Stimulated activated memory B cell treated with anti-CD40 and anti-IgM and Interleukin-4, amounts not matched to agents 10 μg/mL and 1 μg/mL and 100 μg/mL, for 72 hours (primary cell): ENCODE results near the gene TMEM167B.
A peak's percentile ranks its signal among the peaks of the same experiment; 100 is the strongest.

ENCODE experiments used
- ATAC-seq: fragments of 150-1000 bp; cut with Tn5 transposase; 2 replicates; pipeline ENCODE4 v1.10.0; 2021
- H3K27ac Mint-ChIP-seq: one replicate; pipeline ENCODE4 v1.8.0; 2022; ENCODE audit warnings: mild to moderate bottlenecking, mixed read lengths
- H3K27me3 Mint-ChIP-seq: one replicate; pipeline ENCODE4 v1.8.0; 2022; ENCODE audit warnings: mixed read lengths
- H3K36me3 Mint-ChIP-seq: one replicate; pipeline ENCODE4 v1.8.0; 2022; ENCODE audit warnings: mixed read lengths
- H3K4me1 Mint-ChIP-seq: one replicate; pipeline ENCODE4 v1.8.0; 2022; ENCODE audit warnings: mixed read lengths
- H3K4me3 Mint-ChIP-seq: one replicate; pipeline ENCODE4 v1.8.0; 2022; ENCODE audit warnings: mild to moderate bottlenecking, moderate library complexity, mixed read lengths
- H3K9me3 Mint-ChIP-seq: one replicate; pipeline ENCODE4 v1.8.0; 2022; ENCODE audit warnings: mixed read lengths

Gene TMEM167B

GRCh38 chr1:109095631-109096030 lies 5.1 kb downstream of the TMEM167B start:
- H3K36me3 Mint-ChIP-seq: no peaks in the 10 kb centered on the region
- H3K27me3 Mint-ChIP-seq: no peaks in the 10 kb centered on the region
- no peak overlapping the region for H3K27ac Mint-ChIP-seq

GRCh38 chr1:109096120-109096519 lies 5.6 kb downstream of the TMEM167B start:
- H3K27ac Mint-ChIP-seq: no peak overlapping the region
- no peaks in the 10 kb centered on the region for H3K36me3 Mint-ChIP-seq

More at GRCh38 chr1:109095631-109096030, 5.1 kb downstream of the TMEM167B start:
- ATAC-seq: no peak
- H3K4me3 Mint-ChIP-seq: no peak overlapping the region
- H3K9me3 Mint-ChIP-seq: no peaks in the 10 kb centered on the region
- H3K4me1 Mint-ChIP-seq: peaks cover 25% of the 10 kb centered on the region

GRCh38 chr1:109099938-109100773 lies 9.6 kb downstream of the TMEM167B start:
- Mint-ChIP-seq H3K4me1 (peaks cover 17% of the 10 kb centered on the region), H3K9me3 (no peaks in the 10 kb centered on the region), H3K4me3 (peak overlapping the region; percentile 91), H3K27me3 (no peaks in the 10 kb centered on the region), H3K27ac (peak overlapping the region; percentile 94), H3K36me3 (peaks cover 10% of the 10 kb centered on the region)
- peak; percentile 94 for ATAC-seq

More at GRCh38 chr1:109096120-109096519, 5.6 kb downstream of the TMEM167B start:
- H3K4me3 Mint-ChIP-seq: no peak overlapping the region
- no peak for ATAC-seq
- H3K4me1 Mint-ChIP-seq: peaks cover 30% of the 10 kb centered on the region
- no peaks in the 10 kb centered on the region for H3K9me3 Mint-ChIP-seq
- H3K27me3 Mint-ChIP-seq: no peaks in the 10 kb centered on the region

- H3K4me3 Mint-ChIP-seq: no peak overlapping the region
- no peaks in the 10 kb centered on the region for H3K27me3 Mint-ChIP-seq
- no peak overlapping the region for H3K27ac Mint-ChIP-seq
- H3K9me3 Mint-ChIP-seq: no peaks in the 10 kb centered on the region
- H3K36me3 Mint-ChIP-seq: peaks cover 10% of the 10 kb centered on the region
- peaks cover 11% of the 10 kb centered on the region for H3K4me1 Mint-ChIP-seq
- no peak for ATAC-seq
Observed at GRCh38 chr1:109104364-109105151, 14.0 kb downstream of the TMEM167B start.

GRCh38 chr1:109105881-109106280 lies 15.3 kb downstream of the TMEM167B start:
- no peak overlapping the region for H3K27ac Mint-ChIP-seq
- peaks cover 10% of the 10 kb centered on the region for H3K36me3 Mint-ChIP-seq
- ATAC-seq: no peak
- no peak overlapping the region for H3K4me3 Mint-ChIP-seq
- no peaks in the 10 kb centered on the region for H3K27me3 Mint-ChIP-seq
- H3K4me1 Mint-ChIP-seq: peaks cover 8% of the 10 kb centered on the region
- H3K9me3 Mint-ChIP-seq: no peaks in the 10 kb centered on the region

- peaks cover 8% of the 10 kb centered on the region for H3K36me3 Mint-ChIP-seq
- peaks cover 7% of the 10 kb centered on the region for H3K4me1 Mint-ChIP-seq
- H3K27me3 Mint-ChIP-seq: no peaks in the 10 kb centered on the region
- no peak overlapping the region for H3K27ac Mint-ChIP-seq
- no peak overlapping the region for H3K4me3 Mint-ChIP-seq
- H3K9me3 Mint-ChIP-seq: no peaks in the 10 kb centered on the region
- no peak for ATAC-seq
Observed at GRCh38 chr1:109107785-109108184, 17.2 kb downstream of the TMEM167B start.

GRCh38 chr1:109109906-109110305 lies 19.3 kb downstream of the TMEM167B start:
- H3K9me3 Mint-ChIP-seq: no peaks in the 10 kb centered on the region
- H3K4me3 Mint-ChIP-seq: no peak overlapping the region
- H3K27me3 Mint-ChIP-seq: peaks cover 9% of the 10 kb centered on the region
- no peaks in the 10 kb centered on the region for H3K36me3 Mint-ChIP-seq
- H3K4me1 Mint-ChIP-seq: peaks cover 24% of the 10 kb centered on the region
- peak overlapping the region; percentile 3 for H3K27ac Mint-ChIP-seq
- no peak for ATAC-seq

- ATAC-seq: no peak
- Mint-ChIP-seq H3K4me1 (peaks cover 24% of the 10 kb centered on the region), H3K36me3 (no peaks in the 10 kb centered on the region), H3K9me3 (no peaks in the 10 kb centered on the region), H3K27me3 (peaks cover 10% of the 10 kb centered on the region), H3K27ac (no peak overlapping the region), H3K4me3 (no peak overlapping the region)
Observed at GRCh38 chr1:109111386-109112055, 21.0 kb downstream of the TMEM167B start.

GRCh38 chr1:109112056-109112651 lies 21.6 kb downstream of the TMEM167B start:
- H3K27me3 Mint-ChIP-seq: peaks cover 10% of the 10 kb centered on the region
- no peaks in the 10 kb centered on the region for H3K9me3 Mint-ChIP-seq
- H3K27ac Mint-ChIP-seq: peak overlapping the region; percentile 33
- no peak overlapping the region for H3K4me3 Mint-ChIP-seq
- H3K36me3 Mint-ChIP-seq: no peaks in the 10 kb centered on the region
- peak; percentile 50 for ATAC-seq
- peaks cover 24% of the 10 kb centered on the region for H3K4me1 Mint-ChIP-seq

- peak; percentile 79 for ATAC-seq
- Mint-ChIP-seq H3K27me3 (peaks cover 10% of the 10 kb centered on the region), H3K4me3 (peak overlapping the region; percentile 82), H3K36me3 (no peaks in the 10 kb centered on the region), H3K27ac (peak overlapping the region; percentile 33), H3K9me3 (no peaks in the 10 kb centered on the region), H3K4me1 (peaks cover 24% of the 10 kb centered on the region)
Observed at GRCh38 chr1:109112652-109113285, 22.2 kb downstream of the TMEM167B start.

- H3K9me3 Mint-ChIP-seq: no peaks in the 10 kb centered on the region
- H3K4me1 Mint-ChIP-seq: peaks cover 31% of the 10 kb centered on the region
- peak within 1 kb of the TSS; percentile 33 for H3K27ac Mint-ChIP-seq
- H3K36me3 Mint-ChIP-seq: no peaks in the 10 kb centered on the region
- peak within 1 kb of the TSS; percentile 82 for H3K4me3 Mint-ChIP-seq
- peak; percentile 90 for ATAC-seq
- peaks cover 10% of the 10 kb centered on the region for H3K27me3 Mint-ChIP-seq
Observed at GRCh38 chr1:109113590-109114341, 23.2 kb downstream of the TMEM167B start, which contains the start of gene ELAPOR1. ELAPOR1 (plus strand) TSS chr1:109114115; CDS start chr1:109114184, 69 bp downstream.

- Mint-ChIP-seq H3K36me3 (no peaks in the 10 kb centered on the region), H3K4me1 (peaks cover 31% of the 10 kb centered on the region), H3K27me3 (peaks cover 10% of the 10 kb centered on the region), H3K4me3 (peak overlapping the region; percentile 82), H3K9me3 (no peaks in the 10 kb centered on the region), H3K27ac (no peak overlapping the region)
- ATAC-seq: no peak
Observed at GRCh38 chr1:109114342-109114674, 23.7 kb downstream of the TMEM167B start.

GRCh38 chr1:109115685-109116084 lies 25.1 kb downstream of the TMEM167B start:
- no peak for ATAC-seq
- peaks cover 31% of the 10 kb centered on the region for H3K4me1 Mint-ChIP-seq
- H3K36me3 Mint-ChIP-seq: no peaks in the 10 kb centered on the region
- no peak overlapping the region for H3K27ac Mint-ChIP-seq
- H3K9me3 Mint-ChIP-seq: no peaks in the 10 kb centered on the region
- H3K4me3 Mint-ChIP-seq: no peak overlapping the region
- peaks cover 10% of the 10 kb centered on the region for H3K27me3 Mint-ChIP-seq

- H3K27ac Mint-ChIP-seq: no peak overlapping the region
- no peaks in the 10 kb centered on the region for H3K36me3 Mint-ChIP-seq
- ATAC-seq: no peak
- no peaks in the 10 kb centered on the region for H3K9me3 Mint-ChIP-seq
- H3K4me3 Mint-ChIP-seq: no peak overlapping the region
- H3K27me3 Mint-ChIP-seq: peaks cover 10% of the 10 kb centered on the region
- peaks cover 31% of the 10 kb centered on the region for H3K4me1 Mint-ChIP-seq
Observed at GRCh38 chr1:109116286-109116685, 25.7 kb downstream of the TMEM167B start.
